HepG2 (cell line): ENCODE data around the gene UBE2I. TPM values are rescaled to one million over a fixed set of nuclear protein-coding genes. Genes with fewer than 3 reads are reported as not detected.

Experiments used
- ATAC-seq: fragments of 200-7000 bp; cut with Tn5 transposase; 3 replicates; pipeline ENCODE4 v1.9.1; 2020; ENCODE audit warnings: mild to moderate bottlenecking, moderate library complexity
- BruUV-seq: library from RNA; stranded (reverse); fragments of 400-500 nt; replicated peaks from 2 replicates; lab custom pipeline; 2021; lab: Mats Ljungman, UMichigan
- CTCF ChIA-PET: fragments of 300-600 bp; formaldehyde crosslinking; extraction: SDS; loops from one replicate; lab custom pipeline; 2021; ENCODE audit warnings: low total read pairs, inconsistent platforms, low intra/inter-chr PET ratio; lab: Yijun Ruan, JAX
- POLR2A ChIA-PET: fragments of 350-600 bp; sonication (Branson Sonifier 250); formaldehyde crosslinking; loops from one replicate; lab custom pipeline; 2020; ENCODE audit warnings: antibody characterized with exemption, inconsistent platforms; lab: Yijun Ruan, JAX
- DNase-seq: peaks from one replicate; pipeline ENCODE4 v3.0.0-alpha.2; 2015; ENCODE audit warnings: low spot score
- FAIRE-seq: peaks from 3 replicates; lab custom pipeline; 2011; peaks lifted over from hg19 to GRCh38; lab: Jason Lieb, UNC
- H2AFZ ChIP-seq: one replicate; pipeline ENCODE4 v1.6.1; 2011; ENCODE audit warnings: low read length, inconsistent platforms
- H3K27ac ChIP-seq: fragments of 300-600 bp; 3 replicates; pipeline ENCODE4 v1.8.0; 2011; ENCODE audit warnings: mixed run types, mild to moderate bottlenecking, mixed read lengths, low read length, inconsistent platforms; ENCODE audit not compliant: insufficient read depth; ENCODE audit errors: extremely low read length
- H3K27me3 ChIP-seq, 2 experiments: fragments of 200-600 bp in 1 of 2; 2 replicates in 1 of 2; 3 replicates in 1 of 2; pipeline versions ENCODE4 v1.6.0 to v1.8.0; 2011; ENCODE audit warnings: low read length in 2 of 2, mild to moderate bottlenecking in 2 of 2, moderate library complexity in 2 of 2, inconsistent platforms in 1 of 2; ENCODE audit not compliant: insufficient read depth in 2 of 2, control insufficient read depth in 1 of 2
- H3K36me3 ChIP-seq, 2 experiments: fragments of 200-600 bp in 1 of 2; replicated peaks in 1 of 2; 2 replicates in 1 of 2; 3 replicates in 1 of 2; pipeline versions ENCODE4 v1.5.1 to v1.8.0; 2011; ENCODE audit warnings: low read length in 2 of 2, inconsistent platforms in 1 of 2; ENCODE audit not compliant: insufficient read depth in 2 of 2, control insufficient read depth in 1 of 2
- H3K4me1 ChIP-seq: 2 replicates; pipeline ENCODE4 v1.5.1; 2012; ENCODE audit warnings: low read length, inconsistent platforms; ENCODE audit not compliant: insufficient read depth
- H3K4me2 ChIP-seq: 2 replicates; pipeline ENCODE4 v1.6.0; 2011; ENCODE audit warnings: low read depth, low read length, inconsistent platforms
- H3K4me3 ChIP-seq, 3 experiments: fragments of 200-600 bp in 1 of 3; sonication (generic), shearing (Covaris generic) in 1 of 3; replicated peaks in 1 of 3; 2 replicates each; pipeline ENCODE4 v1.5.1; 2011 to 2016; ENCODE audit warnings: low read length in 3 of 3, inconsistent platforms in 2 of 3, low read depth in 2 of 3, mild to moderate bottlenecking in 2 of 3, control low read depth in 1 of 3, mixed read lengths in 1 of 3; ENCODE audit not compliant: insufficient read depth in 1 of 3
- H3K79me2 ChIP-seq: one replicate; pipeline ENCODE4 v1.6.1; 2011; ENCODE audit warnings: low read length, inconsistent platforms; ENCODE audit not compliant: insufficient read depth
- H3K9ac ChIP-seq: 2 replicates; pipeline ENCODE4 v1.6.0; 2011; ENCODE audit warnings: mild to moderate bottlenecking, low read depth, low read length, inconsistent platforms; ENCODE audit not compliant: insufficient read depth
- H3K9me3 ChIP-seq: 2 replicates; pipeline ENCODE4 v1.5.1; 2012; ENCODE audit warnings: mild to moderate bottlenecking, low read length
- H4K20me1 ChIP-seq: 2 replicates; pipeline ENCODE4 v1.6.0; 2011; ENCODE audit warnings: inconsistent platforms, mild to moderate bottlenecking, low read length, moderate library complexity; ENCODE audit not compliant: insufficient read depth
- MAZ ChIP-seq, 2 experiments: sonication (generic) in 1 of 2; formaldehyde crosslinking in 1 of 2; IDR thresholded peaks; 2 replicates each; pipeline versions ENCODE4 v1.5.0 to v1.6.1; 2012 to 2020; ENCODE audit warnings: low read depth in 2 of 2, mild to moderate bottlenecking in 2 of 2, borderline replicate concordance in 1 of 2, improper control_type of control experiment in 1 of 2, low read length in 1 of 2, missing genetic modification reagents in 1 of 2, moderate library complexity in 1 of 2
- PATZ1 ChIP-seq: sonication (generic); formaldehyde crosslinking; IDR thresholded peaks from 2 replicates; pipeline ENCODE4 v1.4.0; 2020; ENCODE audit warnings: missing genetic modification reagents
- RFX1 ChIP-seq: fragments of 450-650 bp; IDR thresholded peaks from 2 replicates; pipeline ENCODE4 v1.6.1; 2017
- SAP130 ChIP-seq: IDR thresholded peaks from 2 replicates; pipeline ENCODE4 v1.6.1; 2016; ENCODE audit warnings: low read depth
- SPEN ChIP-seq: sonication (generic); formaldehyde crosslinking; IDR thresholded peaks from 2 replicates; pipeline ENCODE4 v1.5.1; 2020; ENCODE audit warnings: low read depth, mild to moderate bottlenecking, missing genetic modification reagents
- STAG1 ChIP-seq: sonication (generic); formaldehyde crosslinking; IDR thresholded peaks from 2 replicates; pipeline ENCODE4 v1.4.0; 2020; ENCODE audit warnings: missing genetic modification reagents
- THAP11 ChIP-seq: IDR thresholded peaks from 2 replicates; pipeline ENCODE4 v1.6.1; 2016; ENCODE audit warnings: missing biosample characterization, missing genetic modification reagents
- ZBTB7A ChIP-seq: sonication (generic); formaldehyde crosslinking; IDR thresholded peaks from 2 replicates; pipeline ENCODE4 v1.8.0; 2022; ENCODE audit warnings: mild to moderate bottlenecking, missing genetic modification reagents
- ZFP36L2 ChIP-seq: sonication (generic); formaldehyde crosslinking; IDR thresholded peaks from 2 replicates; pipeline ENCODE4 v1.4.0; 2020; ENCODE audit warnings: missing genetic modification reagents
- ZFX ChIP-seq: sonication (generic); formaldehyde crosslinking; IDR thresholded peaks from 2 replicates; pipeline ENCODE4 v1.4.0; 2020; ENCODE audit warnings: mild to moderate bottlenecking, low read depth, missing genetic modification reagents, moderate library complexity
- ZNF263 ChIP-seq: sonication (generic); formaldehyde crosslinking; IDR thresholded peaks from 2 replicates; pipeline ENCODE4 v1.4.0; 2020; ENCODE audit warnings: missing genetic modification reagents
- ZNF335 ChIP-seq: sonication (generic); formaldehyde crosslinking; IDR thresholded peaks from 2 replicates; pipeline ENCODE4 v1.4.0; 2020; ENCODE audit warnings: missing genetic modification reagents
- ZNF451 ChIP-seq: sonication (generic); formaldehyde crosslinking; IDR thresholded peaks from 2 replicates; pipeline ENCODE4 v1.5.0; 2020; ENCODE audit warnings: mild to moderate bottlenecking, missing genetic modification reagents
- ZNF709 ChIP-seq: sonication (generic); formaldehyde crosslinking; IDR thresholded peaks from 2 replicates; pipeline ENCODE4 v1.5.0; 2020; ENCODE audit warnings: mild to moderate bottlenecking, missing genetic modification reagents
- WGBS: methylation state at CpG from one replicate; pipeline ENCODE4 v1.1.6; 2017; ENCODE audit warnings: low lambda C conversion rate; 5-methylcytosine and 5-hydroxymethylcytosine counted together
- in situ Hi-C: cut with HindIII; loops from 2 replicates; pipeline ENCODE4 v1.10.0; 2017; ENCODE audit warnings: low pct_unique_long_range_greater_than_20kb; ENCODE audit not compliant: extremely low pct_ligation_motif_present
- intact Hi-C: fragments of 100-400 bp; cut with micrococcal nuclease; formaldehyde crosslinking; loops from one replicate; pipeline ENCODE4 v1.10.0; 2022; ENCODE audit not compliant: unreplicated experiment
- polyA plus RNA-seq, 8 experiments: library from polyadenylated mRNA; depleted of rRNA in 3 of 8; stranded (reverse) in 7 of 8; unstranded in 1 of 8; fragments of >200 nt; fragmentation: Illumina TruSeq in 4 of 8; extraction: Trizol in 4 of 8; gene quantifications; 2 replicates each; pipeline versions ENCODE4 v1.2.1 to v1.2.3, GENCODE V29; 2011 to 2016; ENCODE audit warnings: low read depth in 4 of 8, missing spikeins in 1 of 8, mixed read lengths in 1 of 8; ENCODE audit not compliant: insufficient read depth in 1 of 8
- total RNA-seq, 5 experiments: library from RNA; depleted of rRNA; stranded (reverse); fragments of >200 nt; fragmentation: Illumina TruSeq; extraction: Trizol; gene quantifications; 2 replicates each; pipeline ENCODE4 v1.2.3, GENCODE V29; 2016; ENCODE audit warnings: low read depth in 1 of 5
- TF ChIP-seq, protein P1 (sequence below): sonication (generic); formaldehyde crosslinking; IDR thresholded peaks from 2 replicates; pipeline ENCODE4 v1.4.0; 2020; ENCODE audit warnings: missing genetic modification reagents, low read depth, mild to moderate bottlenecking, borderline replicate concordance
- TF ChIP-seq, protein P2 (sequence below), 2 experiments: sonication (generic) in 1 of 2; formaldehyde crosslinking in 1 of 2; IDR thresholded peaks; 2 replicates each; pipeline versions ENCODE4 v1.4.0 to v1.6.1; 2018 to 2020; ENCODE audit warnings: missing genetic modification reagents in 2 of 2, borderline replicate concordance in 1 of 2, low read depth in 1 of 2, mild to moderate bottlenecking in 1 of 2, missing biosample characterization in 1 of 2

Gene UBE2I
- total and polyA plus RNA-seq, 2 of the 13 experiments (the other 11 are each of a cell fraction or from before 2014, with no cell fraction given), result 75.8 to 98.9 TPM

- H4K20me1 ChIP-seq, result 0 out of 2 replicates have a peak, but pooled peaks cover 3% of the 10 kb centered on the region
- H3K27ac ChIP-seq, result no peak overlapping the region
- WGBS, result 7% methylated on average over 6 of the region's 17 CpGs
- no peak overlapping the region for H2AFZ ChIP-seq
- H3K4me3 ChIP-seq, result peak overlapping the region in 1 of 3 experiments; percentile 79; a peak in 1 of 6 replicates
- peaks cover 26% of the 10 kb centered on the region for H3K4me1 ChIP-seq
- CTCF ChIA-PET, result interaction anchor here (1.2 kb wide), 1 partner anchor 34 kb away, joined by 3 read pairs; no protein-coding TSS in a partner anchor
- H3K36me3 ChIP-seq, result peaks cover 0 to under 1% of the 10 kb centered on the region in 2 experiments; a peak in 1 of 5 replicates
- ATAC-seq (peak; percentile 58), DNase-seq (peak; percentile 35), FAIRE-seq (no peak)
- intact Hi-C loops (no loop called here), in situ Hi-C loops (no loop called here)
- no peak overlapping the region for H3K9ac ChIP-seq
- no peaks in the 10 kb centered on the region for H3K9me3 ChIP-seq
- POLR2A ChIA-PET, result interaction anchor here (1.1 to 3.6 kb wide), 3 partner anchors 13 to 21 kb away, joined by 5 to 25 read pairs (median 5); partner anchors contain the start of gene UBE2I
- H3K4me2 ChIP-seq, result peak overlapping the region; percentile 99; the same call in 1 of the 2 replicates
- H3K79me2 ChIP-seq, result no peaks in the 10 kb centered on the region
- BruUV-seq, result no TSS peak
- peaks cover 15 to 30% of the 10 kb centered on the region in 2 experiments for H3K27me3 ChIP-seq
- TF ChIP-seq ZNF451 (CRISPR knock-in tag) (0 out of 2 replicates have a peak, but pooled peaks have one; percentile 29), SAP130 (peak; percentile 51), ZFP36L2 (CRISPR knock-in tag) (no peak), THAP11 (CRISPR knock-in tag) (0 out of 2 replicates have a peak, but pooled peaks have one; percentile 41), ZNF263 (CRISPR knock-in tag) (peak; percentile 40; the same call in 1 of the 2 replicates), ZFX (peak; percentile 50; the same call in 1 of the 2 replicates), ZBTB7A (CRISPR knock-in tag) (peak; percentile 47; the same call in 1 of the 2 replicates), ZNF335 (peak; percentile 50; the same call in 1 of the 2 replicates), RFX1 (no peak), MAZ (IDR thresholded peaks at IDR 0.05; ENCODE audit: borderline replicate concordance, low read depth, low read length) (peak; percentile 45; the same call in 1 of the 2 replicates), MAZ (CRISPR knock-in tag; IDR thresholded peaks at IDR 0.05; ENCODE audit: low read depth) (no peak), PATZ1 (CRISPR knock-in tag) (peak; percentile 37; the same call in 1 of the 2 replicates), STAG1 (CRISPR knock-in tag) (peak; percentile 61), SPEN (CRISPR knock-in tag) (0 out of 2 replicates have a peak, but pooled peaks have one; percentile 30), ZNF709 (CRISPR knock-in tag) (0 out of 2 replicates have a peak, but pooled peaks have one; percentile 32)
- TF ChIP-seq, protein P1, sequence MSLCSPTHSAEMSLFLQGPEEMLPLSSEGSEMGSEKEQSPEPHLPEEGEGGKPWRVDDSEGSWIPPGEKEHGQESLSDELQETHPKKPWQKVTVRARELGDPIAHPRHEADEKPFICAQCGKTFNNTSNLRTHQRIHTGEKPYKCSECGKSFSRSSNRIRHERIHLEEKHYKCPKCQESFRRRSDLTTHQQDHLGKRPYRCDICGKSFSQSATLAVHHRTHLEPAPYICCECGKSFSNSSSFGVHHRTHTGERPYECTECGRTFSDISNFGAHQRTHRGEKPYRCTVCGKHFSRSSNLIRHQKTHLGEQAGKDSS (CRISPR knock-in tag), result peak; percentile 60; the same call in 1 of the 2 replicates
- TF ChIP-seq, protein P2, sequence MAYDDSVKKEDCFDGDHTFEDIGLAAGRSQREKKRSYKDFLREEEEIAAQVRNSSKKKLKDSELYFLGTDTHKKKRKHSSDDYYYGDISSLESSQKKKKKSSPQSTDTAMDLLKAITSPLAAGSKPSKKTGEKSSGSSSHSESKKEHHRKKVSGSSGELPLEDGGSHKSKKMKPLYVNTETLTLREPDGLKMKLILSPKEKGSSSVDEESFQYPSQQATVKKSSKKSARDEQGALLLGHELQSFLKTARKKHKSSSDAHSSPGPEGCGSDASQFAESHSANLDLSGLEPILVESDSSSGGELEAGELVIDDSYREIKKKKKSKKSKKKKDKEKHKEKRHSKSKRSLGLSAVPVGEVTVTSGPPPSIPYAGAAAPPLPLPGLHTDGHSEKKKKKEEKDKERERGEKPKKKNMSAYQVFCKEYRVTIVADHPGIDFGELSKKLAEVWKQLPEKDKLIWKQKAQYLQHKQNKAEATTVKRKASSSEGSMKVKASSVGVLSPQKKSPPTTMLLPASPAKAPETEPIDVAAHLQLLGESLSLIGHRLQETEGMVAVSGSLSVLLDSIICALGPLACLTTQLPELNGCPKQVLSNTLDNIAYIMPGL (CRISPR knock-in tag; IDR thresholded peaks at IDR 0.05; ENCODE audit: borderline replicate concordance in 1 of 2, low read depth in 1 of 2), result peak in 1 of 2 experiments; percentile 20; a peak in 1 of 4 replicates
Observed at GRCh38 chr16:1330260-1330914, 21.0 kb downstream of the UBE2I start.
